HFF-Myc (cell line): Measurements from ENCODE around the gene EXD1.
A peak's percentile ranks its signal among the peaks of the same experiment; 100 is the strongest.

Source experiments
- DNase-seq: peaks from one replicate; pipeline ENCODE4 v3.0.0-alpha.2; 2011; ENCODE audit warnings: low read depth; ENCODE audit errors: extremely low read depth
- H3K4me3 ChIP-seq: replicated peaks from 2 replicates; pipeline ENCODE4 v1.5.1; 2011; ENCODE audit warnings: low read depth, mild to moderate bottlenecking, control low read depth, low read length
- TF ChIP-seq, protein P1 (sequence below): IDR thresholded peaks from 2 replicates; pipeline ENCODE4 v1.5.1; 2012; ENCODE audit warnings: mild to moderate bottlenecking, low read depth, low read length, control low read depth; ENCODE audit errors: missing control alignments

EXD1 gene, protein sequence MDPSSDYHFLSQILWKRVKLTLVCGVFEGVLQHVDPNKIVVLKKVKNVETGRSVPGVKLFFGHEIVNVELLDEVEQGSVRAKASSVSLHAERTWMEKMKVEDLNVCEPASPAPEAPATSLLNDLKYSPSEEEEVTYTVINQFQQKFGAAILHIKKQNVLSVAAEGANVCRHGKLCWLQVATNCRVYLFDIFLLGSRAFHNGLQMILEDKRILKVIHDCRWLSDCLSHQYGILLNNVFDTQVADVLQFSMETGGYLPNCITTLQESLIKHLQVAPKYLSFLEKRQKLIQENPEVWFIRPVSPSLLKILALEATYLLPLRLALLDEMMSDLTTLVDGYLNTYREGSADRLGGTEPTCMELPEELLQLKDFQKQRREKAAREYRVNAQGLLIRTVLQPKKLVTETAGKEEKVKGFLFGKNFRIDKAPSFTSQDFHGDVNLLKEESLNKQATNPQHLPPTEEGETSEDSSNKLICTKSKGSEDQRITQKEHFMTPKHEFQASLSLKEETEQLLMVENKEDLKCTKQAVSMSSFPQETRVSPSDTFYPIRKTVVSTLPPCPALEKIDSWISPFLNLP

DNA sequence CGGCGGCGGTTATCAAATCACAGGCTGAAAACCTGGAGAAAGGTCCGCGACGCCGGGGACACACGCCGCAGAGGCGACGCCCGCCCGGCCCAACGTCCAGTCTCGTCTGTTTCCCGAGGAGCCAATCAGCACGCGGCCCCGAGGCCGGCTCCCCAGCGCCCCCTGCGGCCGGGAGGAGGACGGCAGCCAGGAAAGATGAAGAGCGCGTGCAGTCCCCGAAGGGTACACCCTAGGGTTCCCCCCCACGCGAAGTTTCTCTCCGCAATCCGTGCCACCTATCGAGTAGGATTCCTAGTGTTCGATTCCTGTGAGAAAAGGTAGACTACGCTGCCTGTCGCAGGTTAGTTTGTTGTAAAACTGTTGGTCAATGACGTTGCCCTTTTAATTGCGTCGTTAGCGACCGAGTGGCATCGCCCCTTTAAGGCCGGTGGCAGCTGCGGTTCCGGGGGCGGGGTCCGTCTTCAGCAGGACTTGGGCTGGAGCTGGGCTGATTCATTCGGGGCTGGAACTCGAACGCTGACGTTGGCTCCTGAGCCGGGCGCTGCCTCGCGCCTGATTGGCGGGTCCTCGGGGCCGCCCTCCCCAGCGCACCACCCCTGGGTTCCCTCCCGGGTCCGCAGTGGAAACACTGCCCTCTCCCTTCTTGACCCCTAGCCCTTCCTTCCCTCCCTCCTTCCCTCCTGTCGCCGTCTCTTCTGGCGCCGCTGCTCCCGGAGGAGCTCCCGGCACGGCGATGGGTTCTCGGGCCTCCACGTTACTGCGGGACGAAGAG, at the start of gene EXD1, which contains the start of gene CHP1:
Gene EXD1, minus strand, starts transcription at position 108 of the 772 bp plus-strand sequence. CDS start 4,182 bp downstream, outside the sequence.
Gene CHP1, plus strand, starts transcription at position 619 of the 772 bp plus-strand sequence. Its CDS starts 115 bp downstream, at position 734.
- H3K4me3 ChIP-seq, result peak within 1 kb of the TSS; percentile 63
- TF ChIP-seq, protein P1, sequence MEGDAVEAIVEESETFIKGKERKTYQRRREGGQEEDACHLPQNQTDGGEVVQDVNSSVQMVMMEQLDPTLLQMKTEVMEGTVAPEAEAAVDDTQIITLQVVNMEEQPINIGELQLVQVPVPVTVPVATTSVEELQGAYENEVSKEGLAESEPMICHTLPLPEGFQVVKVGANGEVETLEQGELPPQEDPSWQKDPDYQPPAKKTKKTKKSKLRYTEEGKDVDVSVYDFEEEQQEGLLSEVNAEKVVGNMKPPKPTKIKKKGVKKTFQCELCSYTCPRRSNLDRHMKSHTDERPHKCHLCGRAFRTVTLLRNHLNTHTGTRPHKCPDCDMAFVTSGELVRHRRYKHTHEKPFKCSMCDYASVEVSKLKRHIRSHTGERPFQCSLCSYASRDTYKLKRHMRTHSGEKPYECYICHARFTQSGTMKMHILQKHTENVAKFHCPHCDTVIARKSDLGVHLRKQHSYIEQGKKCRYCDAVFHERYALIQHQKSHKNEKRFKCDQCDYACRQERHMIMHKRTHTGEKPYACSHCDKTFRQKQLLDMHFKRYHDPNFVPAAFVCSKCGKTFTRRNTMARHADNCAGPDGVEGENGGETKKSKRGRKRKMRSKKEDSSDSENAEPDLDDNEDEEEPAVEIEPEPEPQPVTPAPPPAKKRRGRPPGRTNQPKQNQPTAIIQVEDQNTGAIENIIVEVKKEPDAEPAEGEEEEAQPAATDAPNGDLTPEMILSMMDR, result peak; percentile 94
- DNase-seq, result peak; percentile 95

DNA sequence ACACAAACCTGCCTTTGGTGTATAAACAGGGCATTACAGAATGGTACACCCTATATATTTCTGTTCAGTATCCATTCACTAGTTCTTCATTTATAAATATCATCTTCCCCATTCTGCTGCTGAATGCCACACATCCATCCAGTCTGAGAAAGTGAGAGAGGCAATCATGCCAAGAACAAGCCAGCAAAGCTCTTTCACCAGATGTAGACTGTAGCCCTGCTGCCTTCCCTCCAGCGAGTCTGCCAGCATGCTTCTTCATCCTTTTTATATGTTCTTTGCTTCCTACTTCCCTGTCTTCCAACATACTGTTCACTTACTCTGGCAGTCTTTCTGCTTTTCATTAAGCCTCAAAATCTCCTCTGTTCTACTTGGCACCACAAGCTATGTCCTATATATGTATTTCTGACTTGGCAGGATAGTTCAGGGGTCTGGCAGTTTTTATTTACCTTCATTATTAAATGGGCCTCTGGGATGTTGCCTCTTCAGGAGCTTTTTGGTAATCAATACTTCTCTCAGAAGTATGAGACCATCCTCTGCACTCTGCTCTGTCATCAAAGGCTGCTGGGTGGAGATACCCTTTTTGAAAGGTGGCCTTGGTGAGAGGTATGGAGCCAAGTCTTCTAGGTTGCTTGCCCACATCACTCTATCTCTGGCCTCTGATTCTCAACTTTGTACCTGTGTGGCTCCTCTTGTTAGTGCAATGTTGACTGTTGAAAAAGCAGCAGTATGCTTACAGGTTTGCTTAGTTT, 49.2 kb upstream of the EXD1 start:
- DNase-seq, result no peak
- H3K4me3 ChIP-seq, result no peak overlapping the region
- TF ChIP-seq, protein P1, result no peak

DNA sequence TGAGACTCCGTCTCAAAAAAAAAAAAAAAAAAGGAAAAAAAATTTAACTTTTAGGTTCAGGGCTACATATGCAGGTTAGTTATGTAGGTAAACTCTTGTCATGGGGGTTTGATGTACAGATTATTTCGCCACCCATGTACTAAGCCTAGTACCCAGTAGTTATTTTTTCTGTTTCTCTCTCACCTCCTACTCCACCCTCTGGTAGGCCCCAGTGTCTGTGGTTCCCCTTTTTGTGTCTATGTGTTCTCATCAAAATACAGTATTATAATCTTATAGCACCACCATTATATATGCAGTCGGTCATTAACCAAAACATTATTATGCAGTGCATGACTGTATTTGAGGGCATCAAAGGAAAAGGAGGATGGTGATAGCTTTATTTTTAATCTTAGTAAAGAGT, 47.8 kb upstream of the EXD1 start:
- TF ChIP-seq, protein P1, result no peak
- no peak for DNase-seq
- H3K4me3 ChIP-seq, result no peak overlapping the region

DNA sequence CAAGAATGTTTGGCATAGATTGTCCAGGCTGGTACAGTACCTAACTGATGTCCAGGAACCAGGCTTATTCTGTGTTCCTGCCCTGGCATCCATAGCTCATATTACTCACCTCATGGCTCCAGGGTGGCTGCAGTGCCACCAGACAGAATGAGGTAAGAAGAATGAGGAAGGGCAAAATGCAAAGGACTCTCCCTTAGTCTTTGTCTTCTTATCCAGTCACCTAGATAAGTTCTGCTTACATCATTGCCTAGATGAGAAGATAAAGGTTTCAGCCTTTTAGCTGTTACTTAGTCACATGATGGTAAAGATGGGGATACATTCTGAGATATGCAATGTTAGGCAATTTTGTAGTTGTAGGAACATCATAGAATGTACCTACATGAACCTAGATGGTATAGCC, 46.3 kb upstream of the EXD1 start:
- TF ChIP-seq, protein P1, result no peak
- DNase-seq, result no peak
- H3K4me3 ChIP-seq, result no peak overlapping the region

DNA sequence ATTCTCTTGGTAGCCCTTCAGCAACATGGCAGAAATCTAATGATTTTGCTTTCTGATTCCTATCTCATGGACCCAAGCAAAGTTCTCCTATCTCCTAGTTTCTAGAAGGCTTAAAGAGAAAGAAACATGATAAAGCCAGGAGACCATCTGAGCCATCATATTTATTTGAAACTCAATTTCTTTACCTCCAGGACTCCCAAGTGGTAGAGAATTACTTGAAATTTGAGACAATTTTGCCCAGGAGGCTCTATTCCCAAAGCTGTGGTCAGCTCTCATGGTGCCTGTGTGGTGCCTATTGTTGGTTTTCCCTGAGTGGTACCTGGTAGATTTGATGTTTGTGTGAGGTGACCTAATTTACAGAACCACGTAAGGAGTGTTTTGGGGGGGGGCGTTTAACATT, 39.3 kb upstream of the EXD1 start:
- no peak for DNase-seq
- no peak overlapping the region for H3K4me3 ChIP-seq
- TF ChIP-seq, protein P1, result no peak

DNA sequence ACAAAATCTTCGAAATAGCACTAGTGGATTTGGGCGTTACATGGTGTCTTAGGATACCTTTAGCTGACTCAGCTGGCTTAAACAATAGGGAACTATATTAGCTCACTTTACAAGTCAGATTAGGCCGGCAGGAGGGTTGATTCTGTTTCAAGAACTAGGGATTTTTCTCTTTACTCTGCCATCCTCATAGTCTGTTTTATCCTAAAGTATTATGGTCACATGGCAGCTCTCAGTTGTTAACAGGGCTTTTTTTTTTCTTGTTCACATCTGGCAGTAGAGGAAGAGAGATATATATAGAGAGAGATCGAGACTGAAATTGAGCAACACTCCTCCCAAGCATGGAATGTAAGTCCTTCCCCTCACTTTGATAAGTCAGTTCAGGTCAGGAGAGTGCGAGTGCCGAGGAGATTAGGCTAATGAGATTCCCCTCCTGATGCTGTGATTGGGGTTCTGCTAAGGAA, 33.4 kb upstream of the EXD1 start:
- no peak for DNase-seq
- H3K4me3 ChIP-seq, result no peak overlapping the region
- TF ChIP-seq, protein P1, result no peak
